COLO668 (cell line): ENCODE measurements around the gene STAP2.

Experiments
- DNase-seq: peaks from one replicate; lab custom pipeline; 2025; ENCODE audit not compliant: unreplicated experiment; lab: John Stamatoyannopoulos, UW

The STAP2 gene

GRCh38 chr19:4328243-4328990, 10.2 kb downstream of the STAP2 start:
- no peak for DNase-seq

DNA sequence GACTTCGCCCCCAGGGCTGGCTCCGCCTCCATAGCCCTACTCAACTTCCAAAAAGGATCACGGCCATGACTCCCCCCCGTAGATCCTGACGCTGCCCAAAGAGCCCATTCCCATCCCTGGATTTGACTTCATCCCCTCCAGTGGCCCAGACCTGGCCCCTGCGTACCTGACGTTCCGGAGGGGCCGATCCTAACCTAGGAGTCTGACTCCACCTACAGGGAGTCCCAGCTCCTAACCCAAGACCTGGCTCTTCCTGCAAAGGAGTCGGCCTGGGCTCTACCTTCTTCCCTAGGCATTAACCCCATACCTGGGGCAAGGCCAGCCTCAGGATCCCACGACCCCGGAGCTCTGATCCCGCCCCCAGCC, 10.8 kb downstream of the STAP2 start:
- DNase-seq: no peak

DNA sequence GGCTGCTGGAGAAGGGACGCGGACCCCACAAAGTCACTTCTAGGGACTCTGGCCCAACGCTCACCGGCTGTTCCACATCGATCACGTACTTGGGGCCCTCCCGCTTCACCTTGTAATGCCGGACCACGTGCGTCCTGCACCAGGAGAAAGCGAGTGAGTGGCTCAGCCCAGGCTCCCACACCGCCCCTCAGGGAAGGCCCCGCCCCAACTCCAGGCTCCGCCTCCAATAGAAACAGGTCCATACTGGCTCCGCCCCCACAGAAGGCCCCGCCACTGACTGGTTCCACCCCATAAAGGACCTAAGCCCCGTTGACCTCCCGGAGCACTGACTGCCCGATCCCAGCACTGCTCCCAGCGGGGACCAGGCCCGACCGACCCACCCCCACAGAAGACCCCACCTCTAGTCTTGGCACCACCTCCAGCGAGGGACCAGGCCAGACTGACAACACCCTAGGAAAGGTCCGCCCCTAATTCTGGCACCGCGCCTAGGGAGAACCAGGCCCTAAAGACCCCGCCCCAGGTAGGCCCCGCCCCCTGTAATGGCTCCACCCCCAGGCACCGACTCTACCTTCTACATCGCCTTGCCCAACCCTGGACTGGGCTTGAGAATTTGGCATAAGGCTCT, 11.3 kb downstream of the STAP2 start:
- no peak for DNase-seq

DNA sequence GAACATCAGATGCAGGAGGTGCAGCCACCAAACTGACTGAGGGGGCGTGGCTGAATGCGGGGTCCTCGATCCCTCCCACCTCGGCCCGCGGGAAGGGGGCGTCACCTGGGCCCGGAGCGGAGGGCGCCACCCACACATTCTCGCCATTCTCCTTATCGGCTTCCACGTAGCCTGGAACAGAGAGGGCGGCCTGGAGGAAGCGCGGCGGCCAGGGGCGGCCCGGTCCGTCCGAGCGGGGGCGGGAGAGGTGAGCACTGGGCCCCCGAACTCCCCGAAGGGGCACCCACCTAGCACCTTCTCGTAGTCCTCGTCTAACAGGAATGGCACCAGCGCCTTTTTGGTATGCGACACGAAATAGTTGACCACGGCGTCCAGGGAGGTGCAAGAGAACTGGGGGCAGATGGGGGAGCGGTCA, 11.8 kb downstream of the STAP2 start:
- DNase-seq: no peak

- DNase-seq: no peak
Measured at GRCh38 chr19:4326215-4326836, 12.3 kb downstream of the STAP2 start.

DNA sequence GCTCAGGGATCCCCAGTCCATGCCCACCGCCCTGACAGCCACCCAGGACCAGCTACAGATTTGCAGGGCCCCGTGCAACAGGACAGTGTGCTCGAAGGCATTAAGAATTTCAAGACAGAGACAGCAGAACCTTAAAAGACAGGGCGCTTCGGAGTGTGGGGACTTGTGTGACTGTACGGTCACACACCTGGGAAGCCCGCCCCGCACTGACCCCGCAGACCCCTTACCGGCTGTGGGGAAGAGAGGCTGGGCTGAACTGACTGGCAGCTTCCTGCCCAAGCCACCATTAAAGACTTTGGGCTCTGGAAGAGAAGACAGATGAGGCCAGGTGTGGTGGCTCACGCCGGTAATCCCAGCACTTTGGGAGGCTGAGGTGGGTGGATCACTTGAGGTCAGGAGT, 14.4 kb downstream of the STAP2 start:
- DNase-seq: no peak

DNA sequence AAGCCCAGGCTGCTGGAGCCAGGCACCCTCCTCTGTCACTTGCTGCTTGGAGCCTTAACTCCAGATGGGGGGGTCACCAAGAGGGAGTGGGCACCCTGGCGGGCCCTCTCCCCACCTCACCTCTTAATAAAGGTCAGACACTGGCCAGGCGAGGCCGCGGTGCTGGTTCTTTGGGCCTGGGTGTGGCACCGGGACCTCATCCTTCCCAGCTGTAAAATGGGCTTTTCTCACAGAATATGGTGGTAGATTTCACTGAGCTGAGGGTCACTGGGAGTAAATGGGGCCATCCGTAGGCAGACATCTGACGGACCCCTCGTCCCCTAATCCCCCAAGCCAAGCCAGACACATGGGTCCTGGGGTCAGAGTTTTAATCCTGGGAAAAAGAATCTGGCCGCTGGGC, 14.9 kb downstream of the STAP2 start:
- DNase-seq: no peak

GRCh38 chr19:4322942-4323665, 15.5 kb downstream of the STAP2 start:
- no peak for DNase-seq

- DNase-seq: no peak
Measured at GRCh38 chr19:4320419-4320818, 18.2 kb downstream of the STAP2 start.

GRCh38 chr19:4319067-4319718, 19.4 kb downstream of the STAP2 start:
- no peak for DNase-seq

- DNase-seq: no peak
Measured at GRCh38 chr19:4318460-4318859, 20.2 kb downstream of the STAP2 start.

DNA sequence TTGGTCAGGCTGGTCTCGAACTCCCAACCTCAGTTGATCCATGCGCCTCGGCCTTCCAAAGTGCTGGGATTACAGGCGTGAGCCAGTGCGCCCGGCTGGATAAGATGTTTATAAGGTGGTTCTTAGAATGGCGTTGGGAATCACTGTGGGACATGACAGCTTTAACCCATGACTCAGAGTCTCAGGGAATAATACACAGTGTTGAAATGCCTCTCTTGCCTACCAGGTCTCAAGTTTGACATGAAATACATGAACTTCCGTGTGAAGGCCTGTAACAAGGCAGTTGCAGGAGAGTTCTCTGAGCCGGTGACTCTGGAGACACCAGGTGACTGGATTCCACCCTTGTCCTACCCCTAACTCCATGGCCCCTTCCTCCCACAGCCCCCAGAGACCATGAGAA, 21.7 kb downstream of the STAP2 start:
- DNase-seq: no peak

- no peak for DNase-seq
Measured at GRCh38 chr19:4313847-4314490, 24.7 kb downstream of the STAP2 start.

DNA sequence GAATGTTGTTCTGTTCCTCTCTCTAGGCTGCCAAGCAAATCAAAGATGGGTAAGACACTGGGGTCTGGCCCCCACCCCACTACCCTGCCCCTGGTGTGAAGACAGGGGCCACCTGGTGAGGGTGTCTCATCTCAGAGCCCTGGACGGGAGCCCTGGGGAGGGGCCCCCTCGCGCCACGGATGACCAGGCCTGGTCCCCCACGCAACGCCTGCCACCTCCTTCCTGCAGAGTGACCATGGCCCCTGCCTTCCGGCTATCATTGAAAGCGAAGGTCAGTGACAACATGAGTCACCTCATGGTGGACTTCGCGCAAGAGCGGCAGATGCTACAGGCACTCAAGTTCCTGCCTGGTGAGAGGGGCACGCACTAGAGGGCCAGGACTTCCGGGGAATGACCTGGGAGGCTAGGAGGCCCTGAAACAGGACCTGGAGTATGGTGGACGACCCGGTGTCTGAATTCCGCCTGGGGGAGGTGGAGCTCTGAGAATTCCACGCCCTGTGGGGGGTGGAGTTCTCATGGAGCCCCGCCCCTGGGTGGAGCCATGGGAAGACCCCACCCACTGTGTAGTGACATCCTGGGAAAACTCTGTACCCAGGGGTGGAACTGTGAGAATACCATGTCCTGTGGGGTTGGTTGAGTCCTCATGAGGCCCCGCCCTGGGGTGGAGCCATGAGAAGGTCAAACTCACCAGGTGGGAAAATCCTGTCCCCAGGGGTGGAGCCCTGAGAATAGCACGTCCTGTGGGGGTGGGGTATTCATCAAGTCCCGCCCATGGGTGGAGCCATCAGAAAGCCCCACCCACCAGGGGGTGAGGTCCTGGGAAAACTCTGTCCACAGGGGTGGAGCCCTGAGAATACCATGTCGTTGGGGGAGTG, 28.1 kb downstream of the STAP2 start:
- DNase-seq: no peak

DNA sequence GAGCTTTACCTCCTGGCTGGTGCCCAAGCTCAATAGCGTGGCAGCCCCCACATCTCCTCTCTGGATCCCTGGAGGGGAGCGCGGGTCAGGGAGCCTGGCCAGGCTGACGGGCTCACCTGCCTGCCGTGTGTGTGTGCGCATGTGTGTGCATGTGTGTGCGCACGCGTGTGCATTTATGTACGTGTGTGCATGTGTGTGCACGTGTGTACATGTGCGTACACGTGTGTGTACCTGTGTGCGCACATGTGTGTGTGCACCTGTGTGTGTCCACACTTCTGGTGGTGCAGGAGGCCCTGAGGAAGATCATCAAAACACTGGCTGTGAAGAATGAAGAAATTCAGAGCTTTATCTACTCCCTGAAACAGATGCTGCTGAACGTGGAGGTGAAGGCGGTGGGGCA, 33.0 kb downstream of the STAP2 start:
- no peak for DNase-seq

- DNase-seq: no peak
Measured at GRCh38 chr19:4305257-4305612, 33.4 kb downstream of the STAP2 start.

- peak; percentile 76 for DNase-seq
Measured at GRCh38 chr19:4304538-4305256, 33.9 kb downstream of the STAP2 start, which contains the start of gene FSD1. Gene FSD1, plus strand, starts transcription at chr19:4304598. Its CDS starts 149 bp downstream, at chr19:4304747.

GRCh38 chr19:4303819-4304537, 34.6 kb downstream of the STAP2 start:
- no peak for DNase-seq

DNA sequence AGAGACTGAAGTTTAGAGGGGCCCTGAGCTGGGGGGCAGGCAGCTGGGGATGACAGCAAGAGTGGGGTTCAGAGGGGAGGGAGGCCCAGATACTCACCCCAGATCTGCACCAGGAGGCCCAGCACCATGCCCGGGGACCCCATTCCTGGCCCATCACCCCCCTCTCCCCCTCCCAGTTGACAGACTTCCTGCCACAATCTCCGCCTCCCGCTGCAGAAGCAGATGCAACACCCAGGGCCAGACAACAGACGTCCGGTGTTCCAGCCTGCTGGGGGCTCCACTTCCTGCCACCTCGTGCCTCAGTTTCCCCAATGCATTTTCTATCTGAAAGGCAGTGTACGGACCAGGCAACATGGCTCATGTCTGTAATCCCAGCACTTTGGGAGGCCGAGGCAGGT, 36.4 kb downstream of the STAP2 start, which contains the start of gene TMIGD2:
TMIGD2 (minus strand) TSS at position 147 of the 398 bp plus-strand sequence; CDS start at position 143, 4 bp downstream.
- DNase-seq: no peak
